ENCODE data around the gene MAVS. TPM values are rescaled to one million over a fixed set of nuclear protein-coding genes. Genes with fewer than 3 reads are reported as not detected.

Gene MAVS
- total RNA-seq, result 12.7 TPM

DNA sequence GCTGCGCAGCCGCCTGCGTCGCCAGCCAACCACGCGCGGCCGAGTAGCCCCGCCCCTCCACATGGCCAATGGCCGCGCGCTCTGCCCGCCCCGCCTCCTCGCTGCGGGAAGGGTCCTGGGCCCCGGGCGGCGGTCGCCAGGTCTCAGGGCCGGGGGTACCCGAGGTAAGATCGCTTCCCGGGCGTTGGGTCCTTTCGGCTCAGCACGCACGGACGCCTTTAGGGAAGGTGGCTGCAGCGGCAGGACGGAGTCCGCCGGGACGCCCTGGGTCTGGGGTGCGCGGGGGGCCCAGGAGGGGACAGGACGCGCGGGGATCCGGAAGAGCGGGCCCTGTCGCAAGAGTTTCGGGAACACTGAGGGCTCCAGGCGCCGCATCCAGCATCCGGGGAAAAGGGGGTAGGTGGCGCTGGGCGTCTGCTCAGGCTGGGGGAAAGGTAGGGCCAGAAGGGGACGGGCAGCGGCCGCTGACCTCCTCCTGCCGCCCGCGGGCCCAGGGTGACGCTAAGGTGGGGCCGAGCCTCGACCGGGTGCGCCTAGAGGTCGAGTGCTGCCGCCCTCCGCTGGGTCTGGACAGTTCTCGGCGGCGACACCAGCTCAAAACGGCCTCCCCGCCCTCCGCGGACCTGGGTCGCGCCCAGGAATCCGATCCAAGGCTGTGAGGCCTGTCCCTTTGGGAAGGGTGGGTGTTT lies at the start of gene MAVS:
MAVS (plus strand) TSS at position 95 of the 689 bp plus-strand sequence. CDS start 7,791 bp downstream, outside the sequence.

DNA sequence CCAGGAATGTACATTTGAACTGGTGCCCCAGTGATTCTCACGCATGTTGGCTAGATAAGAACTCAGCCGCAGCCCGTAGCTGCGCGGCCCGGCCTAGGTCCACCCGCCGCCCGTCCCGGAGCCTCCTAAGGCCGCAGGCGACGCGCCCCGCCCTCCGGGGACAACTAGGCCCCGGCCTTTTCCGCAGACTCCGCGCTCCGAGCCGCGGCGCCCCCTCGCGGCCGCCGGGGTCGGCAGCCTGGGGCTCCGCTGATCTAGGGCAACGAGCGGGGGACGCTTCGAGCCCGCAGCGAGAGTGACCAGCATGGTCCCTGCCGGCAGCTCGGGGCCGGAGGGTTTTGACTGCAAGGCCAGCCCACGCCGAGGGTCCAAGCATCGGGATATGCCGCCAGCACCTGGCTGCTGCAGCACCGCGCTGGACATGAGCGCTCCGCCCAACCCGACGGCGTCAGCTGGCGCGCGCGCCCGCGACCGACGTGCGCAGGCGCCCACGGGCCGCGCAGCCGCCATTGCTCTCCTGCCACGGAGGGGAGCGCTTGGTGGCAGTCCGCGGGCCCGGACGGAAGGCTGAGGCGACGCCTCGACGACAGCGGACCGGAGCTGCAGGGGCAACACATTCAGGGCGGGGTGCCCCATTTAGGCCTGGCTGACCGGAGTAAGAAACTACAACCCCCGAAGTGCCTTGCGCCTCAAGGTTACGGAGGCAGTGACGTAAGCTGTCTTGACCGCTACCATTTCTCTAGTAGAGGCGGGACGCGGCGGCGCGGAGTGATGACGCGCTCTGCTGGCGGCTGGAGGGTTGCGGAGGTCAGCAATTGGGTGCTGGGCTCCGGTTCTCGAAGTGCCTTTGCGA lies 26.4 kb upstream of the MAVS start, which contains the start of gene AP5S1:
AP5S1 (plus strand) TSS at position 500 of the 853 bp plus-strand sequence. CDS start 1,571 bp downstream, outside the sequence.

DNA sequence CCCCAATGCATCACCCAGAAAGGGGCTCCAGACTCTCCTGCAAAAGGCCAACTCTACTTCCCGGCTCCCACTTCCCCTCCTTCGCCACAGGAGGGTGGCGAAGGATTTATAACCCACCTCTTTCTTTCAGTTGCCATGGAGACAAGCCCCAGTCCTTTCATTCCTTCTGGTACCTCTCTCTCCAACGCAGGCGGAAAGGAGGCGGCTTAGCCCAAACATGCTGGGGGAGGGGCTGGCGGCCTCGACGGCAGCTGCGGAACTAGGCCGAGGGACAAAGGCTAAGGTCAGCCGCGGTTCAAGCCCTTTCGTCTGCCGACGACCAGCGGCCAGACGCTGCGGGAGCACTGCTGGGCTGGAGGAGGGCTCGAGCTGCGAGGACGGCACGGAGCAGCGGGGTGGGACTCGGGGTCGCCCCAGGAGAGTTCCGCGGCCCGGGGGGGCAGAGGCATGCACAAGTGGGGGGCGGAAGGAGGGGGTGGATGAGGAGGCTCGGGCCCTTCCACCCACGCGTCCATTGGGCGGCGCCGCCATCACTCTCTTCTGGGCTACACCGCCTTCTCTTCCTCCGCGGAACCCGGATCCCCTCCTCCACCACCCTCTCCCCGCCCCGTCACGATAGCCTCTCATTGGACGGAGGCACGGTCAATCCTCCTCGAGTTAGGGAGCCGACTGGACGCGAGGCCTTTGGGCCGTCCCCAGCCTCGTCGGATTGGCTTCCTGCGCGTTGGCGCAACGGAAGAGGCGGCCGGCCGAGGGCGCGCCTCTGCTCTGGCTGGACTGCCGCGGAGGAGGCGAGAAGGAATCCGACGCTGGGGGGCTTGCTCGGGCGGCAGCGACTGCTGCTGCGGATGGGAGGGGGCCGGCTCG lies 42.2 kb downstream of the MAVS start, which contains the start of gene PANK2:
PANK2 (plus strand) TSS at position 766 of the 867 bp plus-strand sequence.

Small RNA genes lying within 50 kb of the gene (small RNA-seq; reads per million reads assigned to genes)
- gene MIR103A2, result 11.0 reads per million, percentile 93 among the genes with 10 or more reads in this experiment

Other genes with a start within 250 kb of the MAVS start
- not detected for gene GFRA4, start 183.4 kb upstream of the MAVS start, total RNA-seq
- 2.5 TPM for gene ADAM33, start 164.8 kb upstream of the MAVS start, total RNA-seq
- gene SIGLEC1, start 134.2 kb upstream of the MAVS start, total RNA-seq, result 0.23 TPM
- 3.2 TPM for gene HSPA12B, start 114.1 kb upstream of the MAVS start, total RNA-seq
- 17.3 TPM for gene ADISSP, start 79.1 kb upstream of the MAVS start, total RNA-seq
- gene SPEF1, start 65.4 kb upstream of the MAVS start, total RNA-seq, result 5.1 TPM
- 45.7 TPM for gene CENPB, start 60.1 kb upstream of the MAVS start, total RNA-seq
- 10.1 TPM for gene CDC25B, start 50.5 kb upstream of the MAVS start, total RNA-seq
- 8.1 TPM for gene AP5S1, start 26.3 kb upstream of the MAVS start, total RNA-seq
- gene PANK2, start 42.6 kb downstream of the MAVS start, total RNA-seq, result 50.3 TPM
- 20.3 TPM for gene RNF24, start 168.7 kb downstream of the MAVS start, total RNA-seq